GM23248 (cell line): ENCODE data around the gene MEF2A.

Experiments
- EZH2 ChIP-seq: fragments of 200-600 bp; sonication (generic); IDR thresholded peaks from 2 replicates; pipeline ENCODE4 v1.6.1; 2018; ENCODE audit warnings: antibody characterized with exemption, mild to moderate bottlenecking; ENCODE audit not compliant: insufficient read depth, poor library complexity, severe bottlenecking
- EZH2phosphoT487 ChIP-seq: fragments of 200-600 bp; sonication (generic); IDR thresholded peaks from 2 replicates; pipeline ENCODE4 v1.6.1; 2018; ENCODE audit warnings: antibody characterized with exemption, moderate library complexity, mild to moderate bottlenecking, low read depth; ENCODE audit not compliant: insufficient read depth

DNA sequence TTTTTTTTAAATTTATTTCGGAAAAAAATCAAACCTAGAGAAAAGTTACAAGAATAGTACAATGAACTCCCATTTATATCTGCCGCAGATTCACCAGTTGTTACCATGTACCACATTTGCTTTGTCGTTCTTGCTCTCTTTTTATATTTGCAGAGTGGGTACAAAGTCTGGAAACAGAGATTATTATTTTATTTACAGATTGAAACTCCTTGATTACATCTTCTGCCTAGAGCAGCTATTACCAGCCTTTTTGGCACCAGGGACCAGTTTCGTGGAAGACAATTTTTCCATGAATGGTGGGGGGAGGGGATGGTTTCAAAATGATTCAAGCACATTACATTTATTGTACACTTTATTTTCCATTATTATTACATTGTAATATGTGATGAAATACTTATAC, 8.3 kb downstream of the MEF2A start:
- TF ChIP-seq EZH2: no peak
- no peak for TF ChIP-seq EZH2phosphoT487
